HK-2 (cell line): ENCODE measurements around the gene UBA3.

Experiments
- DNase-seq: peaks from one replicate; pipeline ENCODE4 v3.0.0-alpha.2; 2018; ENCODE audit not compliant: unreplicated experiment

Gene UBA3

DNA sequence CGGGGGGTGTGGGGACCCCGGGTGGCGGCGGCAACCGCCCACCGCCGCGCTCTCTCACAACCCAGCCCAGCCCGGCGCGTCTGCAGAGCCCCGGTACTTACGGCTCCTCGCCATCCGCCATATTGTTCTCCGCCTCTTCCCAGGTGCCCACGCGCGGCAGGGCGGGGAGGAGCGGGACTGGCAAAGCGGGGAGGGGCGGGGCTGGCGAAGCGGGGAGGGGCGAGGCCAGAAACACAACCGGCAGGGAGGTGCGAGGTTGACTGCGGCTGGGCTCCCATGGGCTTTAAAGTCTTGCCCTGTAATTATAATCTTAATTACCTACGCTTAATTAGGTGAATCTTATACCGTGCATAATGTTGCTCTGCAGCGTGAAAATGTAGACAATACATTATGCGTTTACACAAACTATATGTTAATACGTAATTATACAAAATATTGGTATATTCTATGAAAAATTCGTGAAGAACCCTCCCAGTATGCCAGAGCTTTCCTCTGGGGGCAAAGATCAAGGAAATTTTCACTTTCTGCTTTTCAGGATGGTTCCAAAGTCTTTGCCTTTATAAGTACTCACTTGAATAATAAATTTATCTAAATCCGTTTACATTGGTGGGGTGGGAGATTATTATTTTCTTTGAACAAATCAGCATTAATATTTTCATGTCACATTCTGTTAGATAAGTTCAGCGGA, at the start of gene UBA3:
UBA3 (minus strand) TSS at position 133 of the 688 bp plus-strand sequence; CDS start at position 121, 12 bp downstream.
- DNase-seq, result peak; percentile 84

DNA sequence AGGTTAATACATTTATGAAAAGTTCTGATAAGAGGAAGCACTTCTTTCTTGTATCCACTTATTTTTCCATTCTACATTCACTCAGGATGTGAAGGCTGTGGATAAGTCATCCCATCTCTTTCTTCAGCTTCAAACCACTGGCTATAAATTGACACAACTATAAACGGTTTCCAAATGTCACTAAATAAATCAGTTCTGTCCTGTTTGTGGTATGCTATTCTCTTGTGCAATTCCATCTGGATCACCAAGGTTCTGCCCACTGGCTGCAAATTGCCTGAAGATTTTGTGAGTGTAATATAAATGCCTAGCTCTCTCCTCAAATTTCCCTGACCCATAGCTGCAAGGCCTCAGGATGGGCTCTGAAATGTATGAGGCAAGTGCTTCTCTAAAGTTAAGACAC, 49.4 kb upstream of the UBA3 start:
- DNase-seq, result no peak

DNA sequence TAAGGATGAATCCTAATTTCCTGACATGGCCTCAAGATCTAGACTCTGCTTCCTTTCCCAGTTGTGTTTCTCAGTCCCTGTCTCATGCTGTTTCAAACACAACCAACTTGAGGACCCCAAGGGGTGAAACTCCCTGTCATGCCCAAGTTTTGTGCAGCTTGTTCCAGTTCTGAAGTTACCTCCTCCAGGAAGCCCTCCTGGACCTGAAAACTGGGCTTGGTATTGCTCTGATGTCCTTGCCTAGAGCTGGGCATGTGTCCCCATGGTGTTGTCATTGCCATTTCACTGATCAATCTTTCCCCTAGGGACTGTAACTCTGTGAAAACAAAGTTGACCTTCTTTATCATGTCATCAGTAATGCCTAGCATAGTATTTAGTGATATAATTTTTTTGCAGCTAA, 48.3 kb upstream of the UBA3 start:
- no peak for DNase-seq

DNA sequence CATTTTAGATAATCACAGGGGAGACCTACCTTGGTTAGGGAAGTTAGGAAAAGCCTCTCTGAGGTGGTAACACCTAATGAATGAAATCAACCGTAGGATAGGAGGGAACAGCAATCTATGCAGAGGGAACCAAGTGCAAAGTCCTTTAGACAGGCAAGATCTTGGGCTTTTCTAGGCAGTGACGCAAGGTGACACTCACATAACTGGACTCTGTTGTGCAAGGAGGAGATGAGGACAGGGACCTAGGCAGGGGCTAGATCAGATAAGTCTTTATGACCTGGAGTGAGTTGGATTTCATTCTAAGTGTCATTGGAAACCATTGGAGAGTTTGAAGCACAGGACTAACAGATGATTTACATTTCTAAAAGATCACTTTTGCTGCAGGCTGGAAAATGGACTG, 46.8 kb upstream of the UBA3 start:
- DNase-seq, result no peak

- DNase-seq, result no peak
Observed at GRCh38 chr3:69126216-69126615, 46.1 kb upstream of the UBA3 start.

- DNase-seq, result no peak
Observed at GRCh38 chr3:69122403-69122802, 42.2 kb upstream of the UBA3 start, which contains the start of gene LMOD3. LMOD3 (minus strand) TSS chr3:69122595; CDS start chr3:69122386, 209 bp downstream.

DNA sequence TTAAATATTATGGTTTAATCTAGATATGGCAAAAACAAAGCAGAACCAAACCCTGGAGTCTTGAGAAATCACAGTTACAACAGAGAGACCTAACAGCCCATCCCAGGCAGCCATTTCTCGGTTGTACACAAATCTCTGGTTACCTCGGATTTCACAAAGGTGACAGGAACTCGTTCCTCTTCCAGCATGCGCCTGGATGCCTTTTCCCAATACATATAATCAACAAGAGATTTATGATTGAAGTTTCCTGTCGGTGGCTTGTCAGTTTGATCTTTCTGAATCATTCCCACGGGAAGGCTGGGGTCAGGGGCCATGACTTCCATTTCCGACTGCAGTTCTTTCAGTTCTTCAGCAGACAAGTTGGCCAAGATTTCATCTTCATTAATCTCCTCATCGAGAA, 41.8 kb upstream of the UBA3 start:
- no peak for DNase-seq

DNA sequence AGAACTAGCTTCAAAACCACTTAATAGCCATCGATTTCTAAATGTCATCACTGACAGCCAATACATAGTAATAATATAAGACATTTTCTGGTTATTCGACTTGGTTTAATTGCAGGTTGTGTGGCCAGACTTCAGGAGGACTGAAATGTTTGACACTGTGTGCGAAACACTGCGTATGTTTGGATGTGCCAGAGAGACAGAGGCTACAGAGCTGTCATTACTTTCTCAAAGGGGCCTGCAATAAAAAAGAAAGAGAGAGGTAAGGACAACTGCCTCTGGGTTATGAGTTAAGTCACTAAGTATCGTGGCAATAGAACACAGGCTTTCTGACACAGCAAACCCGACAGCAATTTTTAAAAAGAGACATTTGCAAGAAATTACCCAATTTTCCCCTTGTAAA, 41.3 kb upstream of the UBA3 start:
- DNase-seq, result no peak

- peak; percentile 63 for DNase-seq
Observed at GRCh38 chr3:69120879-69121464, 40.8 kb upstream of the UBA3 start.

- no peak for DNase-seq
Observed at GRCh38 chr3:69119681-69120080, 39.5 kb upstream of the UBA3 start.

- DNase-seq, result no peak
Observed at GRCh38 chr3:69119138-69119537, 39.0 kb upstream of the UBA3 start.

- no peak for DNase-seq
Observed at GRCh38 chr3:69118555-69118954, 38.4 kb upstream of the UBA3 start.

DNA sequence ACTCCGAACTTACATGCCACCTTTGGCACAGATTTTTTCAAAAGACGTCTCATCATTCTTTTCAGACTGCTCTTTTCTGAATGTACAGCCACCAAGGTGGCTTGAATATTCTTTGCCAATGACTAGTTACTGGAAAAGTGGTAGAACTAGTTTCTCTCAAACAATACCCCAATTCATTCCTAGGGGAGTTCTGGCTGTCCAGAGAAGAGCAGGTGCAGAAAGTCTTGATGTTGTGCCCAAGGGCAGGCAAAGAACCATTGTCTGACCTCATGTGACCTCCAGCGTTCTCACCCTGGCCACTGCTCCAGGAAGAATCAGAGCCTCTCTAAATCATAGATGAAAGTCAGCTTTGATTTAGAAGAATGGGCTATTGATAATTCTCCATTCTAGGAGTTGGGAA, 36.7 kb upstream of the UBA3 start:
- no peak for DNase-seq

GRCh38 chr3:69116162-69116561, 36.0 kb upstream of the UBA3 start:
- DNase-seq, result no peak

- no peak for DNase-seq
Observed at GRCh38 chr3:69115731-69116130, 35.6 kb upstream of the UBA3 start.

DNA sequence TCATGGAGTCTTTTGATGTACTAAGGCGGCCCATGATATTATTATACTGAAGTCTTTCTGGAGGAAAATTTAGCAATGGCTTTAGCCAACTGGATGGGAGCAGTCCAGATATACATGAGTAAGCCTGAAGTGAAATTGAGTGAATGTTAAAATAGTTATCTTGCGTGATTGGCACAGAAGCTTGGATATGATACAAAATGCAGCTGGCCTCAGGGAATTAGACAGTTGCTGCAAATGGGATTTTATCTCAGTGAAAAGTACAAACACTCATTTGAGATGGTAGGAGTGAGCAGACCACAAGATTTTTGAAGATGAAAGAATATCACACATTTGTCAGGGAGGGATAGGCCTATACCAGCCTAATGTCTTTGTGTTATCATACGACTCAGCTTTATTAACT, 33.4 kb upstream of the UBA3 start:
- no peak for DNase-seq

DNA sequence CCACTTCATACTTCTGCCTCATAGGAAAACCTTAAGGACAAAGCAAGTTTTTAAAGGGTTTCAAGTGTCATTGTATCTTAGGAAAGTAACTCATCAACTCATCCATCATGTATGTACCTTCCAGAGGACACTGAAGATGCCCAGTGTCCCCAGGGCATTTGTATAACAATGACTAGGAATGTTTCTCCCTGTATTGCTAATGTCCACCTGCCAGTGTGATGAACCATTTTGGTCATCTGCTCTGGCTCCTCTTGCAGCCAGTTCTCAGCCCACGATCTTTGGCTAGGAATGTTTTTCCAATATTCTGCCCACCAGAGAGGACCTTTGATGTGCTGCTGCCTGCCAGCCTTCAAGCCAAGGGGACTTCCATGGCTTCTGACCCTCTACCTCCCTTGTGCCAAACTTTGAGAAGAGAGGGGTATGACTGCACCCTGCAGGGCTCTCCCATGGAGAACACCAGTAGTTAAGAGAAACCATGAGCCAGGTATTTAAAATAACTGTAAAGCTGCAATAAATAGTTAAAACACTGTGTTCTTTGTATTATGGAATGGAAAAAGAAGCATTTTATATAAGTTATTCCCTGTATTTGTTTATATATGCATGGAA, 30.9 kb upstream of the UBA3 start:
- DNase-seq, result no peak

GRCh38 chr3:69108811-69109210, 28.6 kb upstream of the UBA3 start:
- DNase-seq, result no peak

DNA sequence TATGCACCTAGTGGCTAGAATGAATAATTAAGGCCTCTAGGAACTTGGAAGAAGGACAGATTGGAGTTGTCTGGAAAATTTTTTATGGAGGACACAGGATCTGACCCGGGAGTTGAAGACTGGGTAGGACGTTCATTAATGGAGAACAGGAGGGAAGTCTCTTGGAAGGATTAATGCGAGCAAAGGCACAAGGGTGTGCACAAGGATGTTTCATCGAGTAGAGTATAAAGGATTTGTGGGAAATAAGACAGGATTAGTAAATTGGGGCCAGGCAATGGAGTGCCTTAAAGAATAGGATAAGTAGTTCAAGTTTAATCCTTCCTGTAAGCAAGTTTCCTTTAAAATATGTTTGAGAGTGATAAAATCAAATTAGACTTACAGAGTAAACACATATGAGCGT, 27.7 kb upstream of the UBA3 start:
- no peak for DNase-seq

- DNase-seq, result no peak
Observed at GRCh38 chr3:69105320-69105719, 25.2 kb upstream of the UBA3 start.

GRCh38 chr3:69104586-69104985, 24.4 kb upstream of the UBA3 start:
- no peak for DNase-seq

DNA sequence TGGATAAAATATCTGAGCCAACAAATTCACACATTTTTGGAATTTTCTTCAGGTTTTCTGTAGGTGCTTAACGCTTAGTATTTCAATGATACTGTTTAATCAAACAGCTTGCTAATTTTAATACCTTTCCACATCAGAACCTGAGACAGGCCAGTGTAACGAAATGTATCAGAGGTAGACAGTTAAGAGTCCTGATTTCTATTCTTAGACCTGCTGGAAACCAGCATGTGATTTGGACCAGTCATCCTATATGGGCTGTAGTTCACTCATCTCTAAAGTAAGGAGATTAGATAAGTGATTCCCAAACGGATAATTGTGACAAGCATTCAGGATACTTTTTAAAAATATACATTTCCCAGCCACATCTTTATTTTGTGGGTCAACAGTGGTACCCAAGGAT, 23.0 kb upstream of the UBA3 start:
- no peak for DNase-seq

GRCh38 chr3:69102384-69102783, 22.2 kb upstream of the UBA3 start:
- DNase-seq, result no peak
